HG03457 (cell line): ENCODE measurements around the gene MACROD2.
"Not testable (repeated sequence)": the region's sequence is repeated elsewhere in the genome, so short reads cannot be mapped to it uniquely, and the experiment has no call there.

ENCODE experiments used
- ATAC-seq: cut with Tn5 transposase; IDR thresholded peaks from one replicate; pipeline ENCODE4 v1.9.1; 2021; ENCODE audit warnings: moderate number of reproducible peaks; ENCODE audit not compliant: unreplicated experiment

Gene MACROD2

DNA sequence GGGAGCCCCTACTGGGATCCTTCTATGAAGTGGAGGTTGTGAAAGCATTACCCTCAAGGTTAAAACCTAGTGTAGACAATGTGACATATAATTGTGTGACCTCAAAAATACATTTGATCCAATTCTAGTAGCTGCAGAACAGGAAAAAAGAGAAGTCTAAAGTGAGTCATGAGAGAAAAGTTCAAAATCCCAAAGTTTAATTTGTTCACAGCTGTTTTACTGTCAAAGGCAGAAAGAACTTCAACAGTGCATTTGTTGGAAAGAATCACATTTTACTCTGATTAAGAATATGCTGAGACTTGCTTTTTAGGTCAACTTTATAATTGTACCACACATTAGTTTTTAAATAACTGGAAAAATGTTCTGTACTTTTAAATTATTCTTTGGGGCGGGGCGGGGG, 1369.5 kb downstream of the MACROD2 start:
- no peak for ATAC-seq

DNA sequence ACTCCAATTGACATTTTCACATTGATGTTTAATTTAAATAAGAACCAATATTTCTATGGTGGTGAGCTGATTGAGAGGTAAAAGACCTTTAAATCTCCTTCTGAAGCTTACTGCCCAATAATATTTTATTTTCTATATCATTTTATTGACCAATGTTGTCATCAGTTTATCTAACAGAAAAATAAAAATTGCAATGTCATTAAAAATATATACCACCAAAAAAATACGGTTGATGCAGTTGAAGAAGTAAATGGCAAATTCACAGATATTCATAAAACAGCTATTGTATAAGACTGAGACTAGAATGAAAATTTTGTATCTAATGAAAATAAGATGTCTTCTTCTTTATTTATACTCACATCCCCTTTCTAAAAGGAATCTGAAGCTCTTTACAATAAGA, 1375.1 kb downstream of the MACROD2 start:
- no peak for ATAC-seq

DNA sequence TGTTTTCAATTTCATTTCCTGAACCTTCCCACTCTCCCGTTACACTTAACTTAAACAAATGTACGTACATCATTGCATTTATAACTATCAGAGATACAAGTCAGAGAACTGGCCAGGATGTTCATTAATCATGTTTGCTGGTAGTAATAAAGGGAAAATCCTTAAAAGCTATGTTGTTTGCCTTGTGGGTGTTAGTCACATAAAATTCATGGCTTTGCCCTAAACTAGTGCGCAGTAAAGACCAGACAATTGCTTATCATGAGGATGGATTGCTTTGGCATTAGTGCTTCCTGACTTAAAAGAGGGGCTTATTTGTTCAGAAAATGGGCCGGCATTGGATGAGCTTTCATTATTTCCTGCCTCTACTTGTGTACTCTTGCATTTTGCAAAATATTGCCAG, 1379.4 kb downstream of the MACROD2 start:
- ATAC-seq = no peak

DNA sequence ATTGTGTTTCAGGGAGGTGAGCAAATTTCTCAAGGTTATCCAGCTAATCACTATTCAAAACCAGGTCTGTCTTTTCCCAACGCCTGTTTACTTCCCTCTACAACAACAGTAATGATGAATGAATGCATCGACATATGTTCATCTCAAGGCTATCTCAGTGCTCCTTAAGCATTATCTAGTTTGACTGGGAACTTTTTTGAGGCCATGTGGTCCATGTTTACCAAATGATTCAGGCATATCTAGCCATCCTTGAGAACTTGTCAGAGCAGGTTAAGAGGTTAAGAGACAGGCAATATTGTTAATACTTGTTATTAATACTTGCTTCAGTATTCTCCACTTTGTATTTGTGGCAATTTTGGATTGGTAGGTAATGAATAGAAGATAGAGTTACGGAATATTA, 1380.5 kb downstream of the MACROD2 start:
- ATAC-seq = no peak

DNA sequence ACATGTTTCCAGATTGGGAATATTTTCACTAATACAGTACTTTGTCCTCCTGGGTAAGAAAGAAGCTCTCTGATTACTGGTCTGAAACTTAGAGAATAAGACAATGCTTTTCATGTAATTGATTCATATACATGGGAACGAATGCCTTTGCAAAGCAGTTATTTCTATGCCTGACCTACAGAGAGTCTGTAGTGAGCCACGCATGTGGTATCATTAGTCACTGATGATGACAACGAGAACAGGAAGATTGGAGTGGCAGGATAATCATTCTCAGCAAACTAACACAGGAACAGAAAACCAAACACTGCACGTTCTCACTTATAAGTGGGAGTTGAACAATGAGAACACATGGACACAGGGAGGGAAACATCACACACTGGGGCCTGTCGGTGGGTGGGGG, 1382.3 kb downstream of the MACROD2 start:
- not testable (repeated sequence) for ATAC-seq

DNA sequence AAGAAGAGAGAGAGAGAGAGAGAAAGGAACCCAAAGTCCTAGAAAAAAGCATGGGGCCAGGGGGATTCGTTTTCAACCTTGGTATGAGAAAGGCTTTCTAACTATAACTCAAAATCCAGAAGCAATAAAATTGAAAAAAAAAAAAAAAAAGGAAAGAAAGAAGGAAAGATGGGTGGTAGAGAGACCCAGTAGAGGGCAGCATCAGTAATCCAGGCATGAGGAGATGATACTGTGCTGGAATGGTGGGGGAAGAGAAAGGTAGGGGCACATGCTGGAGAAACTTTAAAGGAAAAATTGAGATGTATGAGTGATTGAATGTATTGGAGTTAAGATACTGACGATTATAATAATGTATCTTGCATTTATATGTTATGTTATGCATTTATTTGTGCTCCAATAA, 1382.8 kb downstream of the MACROD2 start:
- ATAC-seq = no peak

DNA sequence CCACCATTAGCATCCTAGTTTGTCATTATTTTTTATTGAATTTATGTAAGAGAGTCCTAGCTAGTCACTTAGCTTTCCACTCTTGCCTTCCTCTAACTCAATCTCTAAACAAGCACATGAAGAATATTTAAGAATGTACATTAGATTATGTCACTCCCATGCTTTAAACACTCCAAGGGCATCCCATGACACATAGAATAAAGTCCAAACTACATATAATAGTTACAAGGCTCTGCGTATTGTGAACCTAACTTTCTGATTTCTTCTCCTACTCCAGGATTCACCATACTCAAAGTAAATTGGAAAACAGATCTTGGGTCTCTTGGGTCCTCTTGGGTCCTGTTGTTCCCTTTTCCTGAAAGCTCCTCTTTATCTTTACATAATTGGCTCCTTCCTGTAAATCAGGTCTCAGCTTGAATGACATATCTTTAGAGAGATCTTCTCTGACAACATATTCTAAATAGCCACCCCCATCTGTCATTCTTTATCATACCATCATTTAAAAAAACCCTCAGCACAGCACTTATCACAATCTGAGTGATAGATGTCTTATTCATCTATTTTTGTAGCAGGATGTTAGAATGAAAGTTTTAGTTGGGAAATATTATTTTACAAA, 1384.5 kb downstream of the MACROD2 start:
- ATAC-seq = no peak

DNA sequence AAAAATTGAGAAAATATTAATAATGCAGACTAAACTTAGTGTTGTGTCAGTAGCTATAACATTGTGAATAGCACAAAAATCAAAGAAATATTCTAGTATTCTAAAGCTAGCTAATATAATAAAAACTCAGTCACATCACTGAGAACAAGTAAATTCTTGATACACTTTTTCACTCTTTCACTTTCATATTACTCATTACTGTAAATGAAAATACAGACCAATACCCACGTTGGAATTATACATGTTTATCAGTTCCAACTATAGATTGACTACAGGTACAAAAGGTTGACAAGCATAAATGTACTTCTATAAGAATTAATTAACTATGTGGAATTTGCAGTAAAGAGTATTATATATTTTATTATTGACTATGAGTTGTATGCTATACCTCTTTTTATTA, 1385.5 kb downstream of the MACROD2 start:
- no peak for ATAC-seq

DNA sequence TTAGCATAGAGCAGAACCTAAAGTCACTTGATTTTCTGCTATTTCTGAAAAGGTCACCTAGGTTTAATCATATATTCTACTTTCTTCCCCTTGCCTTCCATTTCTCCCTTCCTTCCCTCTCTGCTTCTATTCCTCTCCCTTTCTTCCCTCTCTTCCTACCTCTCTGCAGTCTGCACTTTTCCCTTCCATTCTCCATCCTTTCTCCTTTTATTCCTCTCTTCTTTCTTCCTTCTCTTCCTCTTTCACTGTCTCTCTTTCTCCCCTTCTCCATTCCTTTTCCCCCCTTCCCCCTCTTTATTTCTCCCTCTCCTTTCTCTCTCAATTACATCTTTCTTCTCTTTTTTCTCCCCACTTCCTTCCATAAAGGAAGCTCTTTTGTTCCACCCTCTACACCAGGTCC, 1391.9 kb downstream of the MACROD2 start:
- ATAC-seq = no peak

DNA sequence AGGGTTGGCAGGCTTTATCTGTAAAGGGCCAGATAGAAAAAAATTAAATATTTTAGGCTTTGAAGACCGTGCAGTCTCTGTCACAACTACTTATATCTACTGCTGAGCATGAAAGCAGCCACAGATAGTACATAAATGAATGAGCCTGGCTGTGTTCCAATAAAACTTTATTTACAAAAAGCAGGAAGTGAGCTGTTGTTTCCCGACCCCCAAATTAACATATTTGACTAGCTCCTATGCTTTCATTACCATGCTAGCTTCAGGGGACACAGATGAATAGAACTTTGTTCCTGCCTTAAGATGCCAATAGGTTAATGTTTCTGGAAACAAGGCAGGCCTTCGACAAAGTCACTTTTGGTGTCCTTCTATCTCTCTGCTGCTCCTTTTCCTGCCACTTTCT, 1400.1 kb downstream of the MACROD2 start:
- no peak for ATAC-seq

DNA sequence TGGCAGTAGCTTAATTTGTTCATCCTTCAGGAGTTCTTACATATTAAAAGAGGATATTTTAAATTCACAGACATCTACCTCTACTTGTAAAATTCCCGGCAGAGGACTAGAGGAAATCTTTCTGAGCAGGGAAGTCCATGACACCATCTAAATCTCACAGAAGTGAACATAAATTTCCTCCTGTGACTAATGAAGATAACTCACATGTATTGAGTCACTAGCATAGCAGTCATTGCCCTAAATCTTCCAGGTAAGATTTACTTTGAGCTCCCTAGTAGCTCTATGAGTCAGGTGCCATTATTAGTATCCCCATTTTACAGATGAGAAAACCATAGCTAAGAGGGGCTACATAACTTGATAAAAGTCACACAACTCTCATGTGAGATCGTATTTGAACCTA, 1400.7 kb downstream of the MACROD2 start:
- ATAC-seq = no peak

DNA sequence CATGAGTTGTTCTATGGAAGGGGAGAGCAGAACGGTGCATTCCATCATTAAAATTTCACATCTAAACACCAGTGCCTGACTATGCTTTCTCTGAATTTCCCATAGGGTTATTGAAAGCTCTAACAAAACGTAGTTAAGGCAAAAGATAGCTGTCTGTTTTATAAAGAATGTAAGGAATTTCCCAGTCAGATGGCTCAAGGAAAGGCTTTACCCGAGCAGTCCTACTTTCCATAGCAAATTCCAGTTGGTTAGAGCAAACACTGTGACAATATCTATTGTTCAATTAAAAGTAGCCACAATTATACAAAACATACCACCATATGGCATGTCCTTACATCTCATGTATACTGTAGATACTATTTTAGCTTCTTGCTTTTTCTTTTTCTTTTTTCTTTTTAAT, 1401.6 kb downstream of the MACROD2 start:
- ATAC-seq = no peak

DNA sequence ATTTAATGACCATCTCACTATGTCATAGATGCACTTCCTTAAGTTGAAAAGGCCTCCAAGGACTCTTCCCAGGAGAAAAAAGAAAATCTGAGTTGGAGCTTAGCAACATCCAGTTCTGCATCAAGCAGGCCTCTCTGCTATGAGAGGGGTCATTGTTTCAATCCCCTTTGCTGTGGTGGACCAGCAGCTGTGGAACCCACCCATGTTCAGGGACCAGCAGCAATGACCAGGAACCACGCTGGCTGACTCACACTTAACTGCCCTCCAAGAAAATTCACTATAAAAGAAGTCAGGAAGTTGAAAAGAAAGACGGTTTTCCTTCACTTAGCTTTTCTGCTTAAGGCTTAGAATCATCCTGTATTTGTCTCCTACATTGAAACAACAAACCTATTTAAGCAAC, 1404.5 kb downstream of the MACROD2 start:
- no peak for ATAC-seq

DNA sequence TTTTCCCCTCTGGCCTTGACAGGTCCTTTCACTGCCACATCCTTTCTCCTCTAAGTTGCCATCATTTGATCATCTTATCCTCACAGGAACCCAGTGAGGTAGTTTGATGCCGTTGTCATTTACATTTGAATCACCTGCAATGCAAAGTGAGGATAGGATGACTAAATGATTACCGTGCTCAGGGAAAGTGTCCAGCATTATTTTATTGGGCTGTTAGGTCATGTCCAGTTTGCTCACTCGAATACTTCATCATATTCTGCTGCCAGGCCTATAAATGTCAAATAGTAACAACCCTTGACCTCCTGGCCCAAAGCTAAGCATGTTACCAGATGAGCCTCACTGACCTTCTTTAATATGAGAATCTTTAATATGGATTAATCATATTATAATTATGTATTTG, 1410.8 kb downstream of the MACROD2 start:
- no peak for ATAC-seq

DNA sequence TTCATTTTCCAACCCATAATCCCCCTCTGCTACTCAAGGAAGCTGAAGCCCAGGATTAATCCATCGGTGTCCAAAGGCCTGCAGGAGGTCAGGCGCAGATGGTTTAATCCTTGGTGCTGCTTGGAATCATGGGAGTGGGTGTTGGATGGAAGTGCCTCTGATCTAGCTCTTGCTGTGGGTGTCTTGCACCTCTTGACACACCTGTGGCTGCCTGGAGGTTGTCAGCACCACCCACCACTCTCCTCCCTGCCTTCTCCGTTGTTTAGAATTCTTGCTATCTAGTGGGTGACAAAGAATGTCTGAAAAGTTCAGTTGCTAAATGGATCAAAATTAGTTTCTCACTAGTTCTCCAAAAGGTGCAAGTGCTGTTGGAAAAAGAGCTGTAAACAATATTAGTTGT, 1416.5 kb downstream of the MACROD2 start:
- ATAC-seq = no peak

DNA sequence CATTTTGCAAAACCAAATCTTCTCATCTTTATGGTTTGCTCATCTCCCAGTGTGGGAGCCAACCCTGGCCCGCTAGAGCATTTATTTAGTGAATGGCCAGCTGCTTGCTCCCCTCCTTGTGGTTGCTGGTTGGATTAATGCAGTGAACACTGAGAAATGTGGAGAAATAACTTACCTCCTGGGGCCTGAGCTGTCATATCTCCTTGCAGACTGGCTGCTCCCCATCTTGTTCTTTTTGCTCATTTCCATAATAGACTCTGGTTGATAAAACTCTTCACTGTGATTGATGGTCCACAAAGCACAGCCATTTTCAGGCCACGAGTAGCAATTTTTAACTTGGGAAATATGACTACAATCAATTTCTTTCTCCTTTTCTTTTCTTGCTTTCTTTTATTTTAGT, 1420.6 kb downstream of the MACROD2 start:
- ATAC-seq = no peak

DNA sequence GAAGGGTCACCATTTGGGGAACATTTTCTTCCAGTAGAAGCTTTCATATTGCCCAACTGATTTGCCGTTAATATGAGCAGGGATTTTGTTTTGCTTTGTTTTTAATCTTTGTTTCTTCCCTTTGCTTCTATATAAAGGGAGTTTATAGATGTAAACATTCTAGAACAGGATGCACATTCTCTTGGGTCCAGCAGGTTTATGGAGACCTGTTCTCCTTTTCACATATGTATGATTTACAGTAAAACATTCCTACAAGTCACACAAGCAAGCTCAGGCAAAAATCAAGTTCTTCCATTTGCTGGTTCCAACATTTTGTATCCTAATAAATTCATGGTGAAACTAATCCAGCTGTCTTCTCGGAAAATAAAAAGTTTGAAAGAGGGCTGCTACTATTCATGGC, 1424.5 kb downstream of the MACROD2 start:
- ATAC-seq = no peak

DNA sequence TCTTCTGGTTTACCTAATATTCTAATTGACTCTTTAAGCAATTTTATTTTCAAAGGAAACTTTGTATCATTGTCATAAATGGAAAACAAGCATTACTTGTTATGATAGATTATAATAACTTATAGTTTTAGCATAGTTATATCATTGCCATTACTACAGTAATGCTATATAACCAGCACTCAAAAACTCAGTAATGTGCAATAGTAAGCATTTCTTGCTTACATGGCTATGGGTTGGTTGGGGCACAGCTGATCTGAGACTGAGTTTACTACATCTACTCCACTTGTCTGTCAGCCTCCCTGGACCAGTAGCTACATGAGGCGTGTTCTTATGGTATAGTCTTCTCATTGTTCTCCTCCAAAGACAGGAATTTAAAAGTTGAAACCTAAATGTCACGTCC, 1427.7 kb downstream of the MACROD2 start:
- no peak for ATAC-seq

DNA sequence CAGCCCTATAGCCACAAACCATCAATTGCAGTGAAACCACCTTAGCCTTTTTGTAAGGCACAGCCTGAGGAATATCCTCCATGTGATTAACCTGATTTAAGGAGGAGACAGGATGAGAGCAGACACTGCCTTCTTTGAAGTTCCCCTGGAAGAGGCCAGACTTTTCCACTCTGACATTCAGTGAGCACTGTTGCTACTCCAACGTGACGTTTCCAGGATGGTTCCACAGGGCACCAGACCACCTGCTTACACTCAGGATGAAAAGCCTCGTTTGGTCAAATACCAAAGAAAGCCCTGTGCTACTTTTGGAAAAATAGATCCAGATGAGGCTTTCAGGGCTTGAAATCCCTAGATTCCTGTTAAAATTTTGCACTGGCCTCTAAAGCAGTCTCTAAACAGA, 1444.2 kb downstream of the MACROD2 start:
- no peak for ATAC-seq

DNA sequence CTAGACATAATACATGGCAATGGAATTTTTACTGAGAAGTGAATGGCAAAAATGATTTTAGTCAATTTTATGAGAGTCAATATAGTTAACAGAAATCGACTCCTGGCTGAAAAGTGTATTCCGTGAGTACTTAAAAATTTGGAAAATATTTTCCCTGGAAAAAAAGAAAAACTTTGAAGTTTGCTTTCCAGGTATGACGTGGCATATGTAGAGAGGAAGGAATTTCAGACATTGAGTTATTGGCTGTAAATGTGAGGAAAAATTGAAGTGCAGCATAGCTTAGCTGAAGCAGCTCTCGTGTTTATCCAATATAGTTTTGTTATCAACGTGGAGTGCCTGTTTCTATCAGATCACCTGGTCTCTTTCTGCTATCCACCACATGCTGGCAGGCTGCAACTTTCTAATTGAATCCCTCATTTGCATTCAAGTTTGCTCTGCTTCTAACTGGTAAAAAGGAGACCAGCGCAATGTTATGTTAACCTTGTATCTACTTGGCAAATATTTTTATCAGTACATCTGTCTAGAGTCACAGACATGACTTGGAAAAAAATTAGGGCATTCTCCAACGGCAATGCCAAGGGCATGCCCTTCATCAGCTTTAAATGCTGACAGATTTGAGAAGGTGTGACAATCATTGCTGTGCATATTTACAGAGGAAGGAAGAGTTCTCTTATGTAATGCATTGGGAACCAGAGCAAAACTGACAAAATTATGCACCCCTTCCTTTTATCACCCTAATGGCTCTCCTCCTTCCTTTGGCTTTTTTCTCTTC, 1444.9 kb downstream of the MACROD2 start:
- ATAC-seq = no peak

DNA sequence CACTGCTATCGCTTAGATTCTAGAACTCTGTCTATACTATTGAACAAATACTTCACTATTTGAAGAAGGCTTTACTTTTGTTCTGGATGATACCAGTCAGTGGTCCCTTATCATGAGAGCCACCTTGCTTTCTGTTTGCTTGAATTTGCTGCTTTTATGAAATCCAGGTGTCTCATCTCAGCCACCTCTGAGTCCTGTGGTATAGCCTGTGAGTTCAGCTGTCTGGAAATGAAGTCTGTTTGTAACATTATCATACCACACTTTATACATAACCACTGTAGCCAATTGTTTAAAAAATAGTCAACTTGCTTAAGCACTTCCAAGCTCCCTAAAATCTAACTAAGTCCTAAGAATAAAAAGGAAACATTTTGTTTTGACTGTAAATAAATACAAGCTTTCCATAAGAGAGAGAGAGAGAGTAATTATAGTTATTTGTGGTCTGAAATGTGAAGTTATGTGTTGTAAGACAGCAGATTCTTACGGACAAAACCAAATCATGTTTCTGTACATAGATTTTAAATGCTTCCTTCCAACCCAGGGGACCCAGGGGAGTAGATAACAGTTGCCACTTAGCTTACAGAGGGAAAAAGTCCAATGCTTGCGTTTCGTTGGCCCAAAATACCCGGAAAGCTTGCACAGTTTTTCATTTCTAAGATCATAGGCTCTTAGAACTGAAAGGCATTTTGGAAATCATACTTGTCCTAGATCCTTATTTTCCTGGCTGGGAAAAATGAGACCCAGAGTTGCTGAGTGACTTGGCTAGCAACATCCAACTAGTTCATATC, 1449.9 kb downstream of the MACROD2 start:
- no peak for ATAC-seq

DNA sequence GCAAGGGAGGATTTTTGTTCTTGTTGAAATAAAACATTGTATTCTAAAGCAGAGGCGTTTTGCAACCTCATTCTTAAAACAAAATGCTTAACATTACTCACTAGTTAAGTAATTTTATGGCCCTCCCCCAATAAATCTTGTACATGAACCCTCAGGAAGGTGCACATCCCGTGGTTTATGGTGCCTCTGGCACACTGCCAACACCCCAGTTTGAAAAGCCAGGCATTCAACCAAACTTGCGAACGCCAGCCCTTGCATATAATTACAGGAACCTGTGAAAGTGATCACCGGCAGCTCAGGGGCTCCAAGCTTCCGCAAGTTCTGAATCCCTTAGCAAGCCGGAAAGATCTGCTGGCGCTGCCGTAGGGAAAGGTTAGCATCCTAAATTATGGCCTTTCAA, 1451.1 kb downstream of the MACROD2 start:
- no peak for ATAC-seq
